NCI-H1092 (cell line): Measurements from ENCODE around the gene SERAC1.

ENCODE experiments used
- DNase-seq: peaks from one replicate; lab custom pipeline; 2025; lab: John Stamatoyannopoulos, UW

The SERAC1 gene

DNA sequence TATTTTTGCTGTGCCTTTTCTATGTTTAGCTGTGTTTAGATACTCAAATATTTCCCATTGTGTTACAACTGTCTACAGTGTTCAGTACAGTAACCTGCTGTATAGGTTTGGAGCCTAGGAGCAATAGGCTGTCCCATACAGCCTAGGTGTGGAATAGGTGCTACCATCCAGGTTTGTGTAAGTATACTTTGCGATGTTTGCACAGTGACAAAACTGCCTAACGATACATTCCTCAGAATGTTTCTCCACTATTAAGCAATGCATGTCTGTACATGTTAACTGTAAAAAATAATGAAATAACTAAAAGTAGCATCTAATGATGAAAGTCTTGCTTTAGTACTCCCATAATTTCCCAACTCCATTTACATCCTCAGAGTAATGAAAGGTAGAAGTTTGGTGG, 46.0 kb downstream of the SERAC1 start:
- DNase-seq, result no peak

GRCh38 chr6:158121335-158121734, 46.7 kb downstream of the SERAC1 start:
- no peak for DNase-seq

DNA sequence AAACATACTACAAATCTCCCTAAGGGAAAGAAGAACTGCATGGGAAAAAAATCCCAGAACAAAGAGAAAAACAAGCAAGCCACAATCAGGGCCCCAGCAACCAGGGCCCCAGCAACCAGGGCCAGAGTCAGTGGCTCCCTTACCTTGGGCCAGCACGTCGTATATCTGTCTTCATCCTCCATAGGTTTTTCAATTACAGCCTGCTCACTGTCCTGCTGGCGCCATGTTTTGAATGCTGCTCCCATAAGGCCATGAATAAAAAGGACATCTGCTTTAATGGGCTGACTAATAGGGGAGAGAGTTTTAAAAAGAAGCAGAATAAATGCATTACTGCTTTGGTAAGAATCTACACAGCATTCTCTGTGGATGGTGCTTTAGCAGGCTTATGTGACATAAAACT, 49.2 kb downstream of the SERAC1 start:
- DNase-seq, result no peak

DNA sequence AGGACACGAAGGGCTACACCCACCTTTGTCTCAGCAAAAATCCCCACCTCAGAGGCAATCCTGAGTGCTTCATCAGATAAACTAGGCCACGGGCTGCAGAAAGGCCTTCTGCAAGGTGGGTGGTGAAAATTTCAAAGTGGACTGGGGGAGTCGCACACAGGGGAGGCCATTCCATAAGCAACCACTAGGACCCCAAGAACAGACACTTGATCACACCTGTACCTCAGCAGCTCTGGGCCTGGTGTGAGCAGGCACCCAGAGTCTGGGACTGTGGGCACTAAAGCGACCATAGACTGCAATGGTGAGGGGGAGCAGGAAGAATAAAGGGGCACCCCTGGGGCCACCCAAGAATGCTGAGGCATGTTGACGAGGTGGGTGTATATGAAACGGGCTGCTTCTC, 52.6 kb downstream of the SERAC1 start:
- DNase-seq, result no peak

GRCh38 chr6:158115102-158115501, 53.0 kb downstream of the SERAC1 start:
- no peak for DNase-seq

DNA sequence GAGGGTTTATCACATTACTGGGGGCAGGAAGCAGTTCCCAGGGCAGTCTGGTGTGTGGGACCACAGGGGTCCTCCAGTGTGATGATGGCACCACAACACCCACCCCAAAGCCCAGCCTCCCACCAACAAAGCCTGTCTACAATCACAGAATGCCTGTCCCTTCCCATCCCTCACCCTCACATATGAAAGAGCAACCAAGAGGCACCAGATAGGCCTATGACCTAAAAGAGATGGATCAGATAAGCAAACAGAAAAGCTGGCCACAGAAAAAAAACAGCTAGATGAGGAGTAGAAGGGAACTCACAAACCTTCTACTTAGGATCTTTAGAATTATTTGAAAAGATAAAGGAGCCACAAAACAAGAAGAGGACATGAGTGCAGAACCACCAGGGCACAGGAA, 54.3 kb downstream of the SERAC1 start:
- DNase-seq, result no peak

- no peak for DNase-seq
Observed at GRCh38 chr6:158111987-158112386, 56.1 kb downstream of the SERAC1 start.

DNA sequence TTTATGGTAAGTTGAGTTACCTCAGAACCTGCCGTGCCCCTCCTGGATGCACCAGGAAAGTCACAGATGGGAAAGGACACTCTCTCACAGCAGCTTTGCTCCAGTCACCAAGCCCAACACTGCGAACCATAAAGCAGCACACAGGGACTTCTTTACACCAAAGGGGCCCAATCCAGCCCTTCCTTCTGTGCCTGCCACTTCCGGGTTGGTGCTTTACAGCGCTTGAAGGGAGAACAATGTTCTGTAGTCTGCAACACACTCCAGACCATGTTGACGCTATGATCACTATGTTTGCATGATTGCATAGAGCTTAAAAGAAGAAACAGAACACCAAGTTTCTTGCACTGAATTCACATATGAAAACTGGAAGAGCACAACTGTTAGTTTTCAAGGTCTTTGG, 57.1 kb downstream of the SERAC1 start:
- DNase-seq, result no peak

GRCh38 chr6:158109748-158110147, 58.3 kb downstream of the SERAC1 start:
- no peak for DNase-seq

DNA sequence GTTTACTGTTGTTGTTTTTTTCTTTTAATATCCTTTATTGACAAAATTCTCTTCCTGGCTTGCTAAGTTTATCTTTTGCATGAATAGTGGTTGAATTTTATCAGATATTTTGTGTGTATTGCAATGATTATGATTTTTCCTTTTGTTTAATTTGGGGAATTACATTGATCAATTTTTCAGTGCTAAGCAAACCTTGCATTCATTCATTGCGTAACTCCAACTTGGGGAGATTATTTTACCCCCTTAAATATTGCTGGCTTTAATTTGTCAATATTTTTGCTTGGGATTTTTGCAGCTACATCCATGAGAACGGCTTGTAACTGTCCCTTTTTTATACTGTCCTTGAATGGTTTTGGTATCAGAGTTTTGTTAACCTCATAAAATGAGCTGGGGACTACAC, 63.4 kb downstream of the SERAC1 start:
- no peak for DNase-seq

DNA sequence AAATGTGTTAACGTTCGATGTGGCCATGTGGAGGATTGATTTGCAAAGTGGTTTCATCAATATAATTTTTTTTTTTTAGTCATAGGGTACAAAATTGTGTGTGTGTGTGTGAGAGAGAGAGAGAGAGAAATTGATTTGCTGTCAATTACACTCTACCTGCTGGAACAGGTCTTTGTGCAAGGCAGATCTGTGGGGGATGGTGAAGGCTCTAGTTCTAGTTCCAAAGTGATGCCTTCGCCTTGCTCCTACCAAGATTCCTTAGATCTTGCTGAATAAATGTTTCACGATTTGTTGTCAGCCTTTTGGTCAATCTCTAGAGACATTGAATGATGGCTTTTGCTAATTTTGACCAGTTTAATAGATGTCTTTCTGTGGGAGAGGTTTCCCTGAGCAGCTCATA, 64.8 kb downstream of the SERAC1 start:
- no peak for DNase-seq

- DNase-seq, result no peak
Observed at GRCh38 chr6:158095671-158096070, 72.4 kb downstream of the SERAC1 start.

- DNase-seq, result no peak
Observed at GRCh38 chr6:158095031-158095430, 73.0 kb downstream of the SERAC1 start.

DNA sequence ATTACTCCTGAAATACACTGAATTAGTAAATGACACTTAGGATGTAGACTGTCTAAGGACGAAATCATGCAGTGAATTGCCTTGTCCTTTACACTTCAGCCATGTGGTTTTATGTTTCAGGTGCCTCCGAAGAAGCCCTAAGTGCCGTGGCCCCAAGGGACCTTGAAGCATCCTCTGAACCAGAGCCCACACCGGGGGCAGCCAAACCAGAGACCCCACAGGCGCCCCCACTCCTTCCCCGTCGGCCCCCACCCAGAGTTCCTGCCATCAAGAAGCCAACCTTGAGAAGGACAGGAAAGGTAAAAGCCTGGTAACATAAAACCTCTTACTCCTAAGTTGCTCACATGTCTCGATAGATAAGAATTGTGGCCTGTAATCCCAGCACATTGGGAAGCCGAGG, 75.3 kb downstream of the SERAC1 start:
- DNase-seq, result no peak

GRCh38 chr6:158087224-158087867, 80.7 kb downstream of the SERAC1 start:
- no peak for DNase-seq

- no peak for DNase-seq
Observed at GRCh38 chr6:158086504-158087223, 81.4 kb downstream of the SERAC1 start.

DNA sequence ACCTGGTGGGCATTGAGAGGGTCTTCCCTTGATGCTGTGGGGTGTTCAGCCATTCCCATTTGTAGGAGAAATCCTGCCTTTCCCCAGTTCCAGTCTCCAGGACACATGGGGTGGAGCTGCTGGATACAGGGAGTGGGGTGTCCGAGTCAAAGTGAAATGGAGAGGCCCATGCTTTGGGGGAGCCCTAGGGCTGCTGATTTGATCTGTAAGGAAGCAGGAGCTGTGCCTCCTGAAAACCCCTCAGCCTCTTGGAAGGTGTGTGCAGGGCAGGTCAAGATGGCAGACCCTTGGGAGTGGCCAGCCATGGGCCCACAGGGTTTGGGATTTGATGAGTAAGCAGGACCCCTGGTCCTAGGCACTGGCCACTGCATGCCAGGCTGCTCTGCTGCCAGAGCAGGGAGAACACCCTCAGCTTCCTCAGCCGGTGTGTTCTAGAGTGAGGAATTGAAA, 82.0 kb downstream of the SERAC1 start:
- no peak for DNase-seq

- no peak for DNase-seq
Observed at GRCh38 chr6:158085261-158086053, 82.6 kb downstream of the SERAC1 start.

DNA sequence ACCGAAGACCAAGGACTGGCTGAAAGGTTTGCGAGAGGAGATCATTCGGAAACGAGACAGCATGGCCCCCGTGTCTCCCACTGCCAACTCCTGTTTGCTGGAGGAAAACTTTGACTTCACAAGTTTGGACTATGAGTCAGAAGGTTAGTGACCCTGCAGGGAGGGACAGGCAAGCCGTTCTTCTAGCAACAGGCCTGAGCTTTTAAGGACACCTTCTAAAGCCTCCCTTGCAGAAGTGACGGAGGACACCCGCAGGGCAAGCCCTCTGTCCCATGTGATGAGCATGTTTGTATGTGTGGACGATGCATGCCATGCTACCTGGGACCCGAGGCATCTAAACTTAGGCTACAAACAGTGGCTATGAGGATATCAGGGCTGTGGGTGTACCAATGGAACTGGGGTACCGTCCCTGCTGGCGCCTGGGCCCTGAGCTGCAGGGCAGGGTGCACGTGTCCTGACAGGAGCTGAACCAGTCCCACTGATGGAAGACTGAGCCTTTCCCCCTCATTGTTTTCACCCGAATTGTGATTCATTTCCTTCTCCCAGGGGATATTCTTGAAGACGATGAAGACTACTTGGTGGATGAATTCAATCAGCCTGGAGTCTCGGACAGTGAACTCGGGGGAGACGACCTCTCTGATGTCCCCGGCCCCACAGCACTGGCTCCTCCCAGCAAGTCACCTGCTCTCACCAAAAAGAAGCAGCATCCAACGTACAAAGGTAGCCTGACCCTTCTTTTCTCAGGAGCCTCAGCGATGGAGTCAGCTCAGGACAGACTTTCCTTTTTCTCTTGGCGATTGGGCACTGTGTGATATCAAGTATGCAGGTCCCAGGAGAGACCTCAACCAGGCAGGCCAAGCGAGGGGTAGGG, 84.4 kb downstream of the SERAC1 start:
- no peak for DNase-seq

- no peak for DNase-seq
Observed at GRCh38 chr6:158081657-158081935, 86.5 kb downstream of the SERAC1 start.

DNA sequence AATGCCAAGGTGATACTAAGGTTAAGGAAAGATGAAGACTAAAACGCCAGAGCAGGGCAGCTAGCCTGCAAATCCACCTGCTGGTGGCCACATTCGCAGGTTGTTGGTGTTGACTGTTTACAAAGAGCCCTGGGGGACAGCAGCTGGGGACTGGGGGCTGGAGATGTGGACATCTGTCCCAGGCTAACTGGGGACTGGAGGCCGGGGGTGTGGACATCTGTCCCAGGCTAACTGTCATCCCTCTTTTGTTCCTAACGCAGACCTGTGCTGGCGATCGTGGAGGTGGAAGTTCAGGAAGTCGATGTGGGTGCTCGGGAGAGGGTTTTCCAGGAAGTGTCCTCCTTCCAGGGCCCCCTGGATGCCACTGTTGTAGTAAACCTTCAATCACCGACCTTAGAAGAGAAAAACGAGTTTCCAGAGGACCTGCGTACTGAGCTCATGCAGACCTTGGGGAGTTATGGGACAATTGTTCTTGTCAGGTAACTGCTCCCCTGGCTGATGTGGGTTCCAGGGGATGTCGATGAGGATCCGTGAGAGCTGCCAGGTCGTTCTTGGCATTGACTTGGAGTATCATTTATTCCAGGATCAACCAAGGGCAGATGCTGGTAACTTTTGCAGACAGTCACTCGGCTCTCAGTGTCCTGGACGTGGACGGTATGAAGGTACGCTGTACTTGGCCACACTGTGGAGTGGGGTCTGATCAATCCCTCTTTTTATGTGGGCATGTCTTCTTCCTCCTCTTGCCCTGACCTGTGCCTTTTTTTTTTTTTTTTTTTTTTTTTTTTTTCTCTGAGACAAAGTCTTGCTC, 87.0 kb downstream of the SERAC1 start:
- no peak for DNase-seq
